ENCODE measurements around the gene TUBA3C.

The TUBA3C gene

GRCh38 chr13:19155321-19155861 is 26.2 kb downstream of the TUBA3C start:
- DNase-seq (ENCODE audit: low read depth): no peak
- TF ChIP-seq CTCF (IDR thresholded peaks at IDR 0.05; ENCODE audit: control insufficient read depth, insufficient read depth, low read depth, low read length, missing control alignments): no peak
- H3K4me3 ChIP-seq (ENCODE audit: control insufficient read depth, low read depth, low read length): no peak overlapping the region

GRCh38 chr13:19154843-19155242 is 26.8 kb downstream of the TUBA3C start:
- no peak for DNase-seq (ENCODE audit: low read depth)
- TF ChIP-seq CTCF (IDR thresholded peaks at IDR 0.05; ENCODE audit: control insufficient read depth, insufficient read depth, low read depth, low read length, missing control alignments): no peak
- H3K4me3 ChIP-seq (ENCODE audit: control insufficient read depth, low read depth, low read length): no peak overlapping the region

GRCh38 chr13:19153782-19154450 is 27.7 kb downstream of the TUBA3C start:
- no peak overlapping the region for H3K4me3 ChIP-seq (ENCODE audit: control insufficient read depth, low read depth, low read length)
- no peak for TF ChIP-seq CTCF (IDR thresholded peaks at IDR 0.05; ENCODE audit: control insufficient read depth, insufficient read depth, low read depth, low read length, missing control alignments)
- no peak for DNase-seq (ENCODE audit: low read depth)

GRCh38 chr13:19152403-19152802 is 29.2 kb downstream of the TUBA3C start:
- no peak overlapping the region for H3K4me3 ChIP-seq (ENCODE audit: control insufficient read depth, low read depth, low read length)
- no peak for DNase-seq (ENCODE audit: low read depth)
- no peak for TF ChIP-seq CTCF (IDR thresholded peaks at IDR 0.05; ENCODE audit: control insufficient read depth, insufficient read depth, low read depth, low read length, missing control alignments)

GRCh38 chr13:19151581-19152263 is 29.9 kb downstream of the TUBA3C start:
- H3K4me3 ChIP-seq (ENCODE audit: control insufficient read depth, low read depth, low read length): no peak overlapping the region
- no peak for TF ChIP-seq CTCF (IDR thresholded peaks at IDR 0.05; ENCODE audit: control insufficient read depth, insufficient read depth, low read depth, low read length, missing control alignments)
- no peak for DNase-seq (ENCODE audit: low read depth)

- DNase-seq (ENCODE audit: low read depth): no peak
- no peak overlapping the region for H3K4me3 ChIP-seq (ENCODE audit: control insufficient read depth, low read depth, low read length)
- TF ChIP-seq CTCF (IDR thresholded peaks at IDR 0.05; ENCODE audit: control insufficient read depth, insufficient read depth, low read depth, low read length, missing control alignments): no peak
Observed at GRCh38 chr13:19150712-19151228, 30.9 kb downstream of the TUBA3C start.

All from AG09309 (cell line).